ENCODE data around the gene TGM1. TPM values are rescaled to one million over a fixed set of nuclear protein-coding genes. Genes with fewer than 3 reads are reported as not detected.
"Not testable (repeated sequence)": the region's sequence is repeated elsewhere in the genome, so short reads cannot be mapped to it uniquely, and the experiment has no call there.

TGM1 gene
- total RNA-seq, 1 experiment from 2014 or later: 2.9 TPM

GRCh38 chr14:24246765-24247212 lies 16.2 kb downstream of the TGM1 start:
- Histone ChIP-seq H3K56ac (ENCODE audit: insufficient read length, low read depth, low read length) (no peak overlapping the region), H3T11ph (ENCODE audit: low read length) (no peak overlapping the region), H2AK5ac (ENCODE audit: insufficient read length, low read length) (no peak overlapping the region), H2BK12ac (ENCODE audit: insufficient read length, low read depth, low read length) (no peak overlapping the region), H3K9ac (ENCODE audit: extremely low read depth, insufficient read length, low read length) (no peak overlapping the region), H3K18ac (ENCODE audit: insufficient read length, low read depth, low read length) (no peak overlapping the region), H2BK20ac (ENCODE audit: low read depth, low read length, poor library complexity, severe bottlenecking) (no peak overlapping the region), H3K79me1 (ENCODE audit: insufficient read depth, low read depth, low read length, poor library complexity, severe bottlenecking) (no peaks in the 10 kb centered on the region), H2BK15ac (ENCODE audit: low read depth, low read length) (no peak overlapping the region), H3K4me1 (ENCODE audit: insufficient read depth, low read length) (no peaks in the 10 kb centered on the region), H3K79me2 (ENCODE audit: insufficient read depth, low read length) (no peaks in the 10 kb centered on the region), H2AFZ (ENCODE audit: low read length) (no peak overlapping the region), H3K14ac (ENCODE audit: insufficient read depth, low read length) (no peak overlapping the region), H3K4me2 (ENCODE audit: insufficient read depth, insufficient read length, low read length) (no peak overlapping the region), H3K23me2 (ENCODE audit: insufficient read length, low read depth, low read length, poor library complexity, severe bottlenecking) (peaks cover 3% of the 10 kb centered on the region), H4K91ac (ENCODE audit: insufficient read length, low read depth, low read length) (no peak overlapping the region), H4K20me1 (ENCODE audit: control insufficient read depth, insufficient read depth, insufficient read length) (no peaks in the 10 kb centered on the region), H4K8ac (replicated peaks; ENCODE audit: insufficient read length, low read depth, low read length) (no peak overlapping the region), H3K4ac (ENCODE audit: low read depth, low read length) (no peak overlapping the region), H3K27ac (ENCODE audit: insufficient read length, low read depth, low read length) (no peak overlapping the region), H3K23ac (ENCODE audit: insufficient read length, low read depth, low read length) (no peak overlapping the region), H2BK5ac (ENCODE audit: insufficient read length, low read length) (no peak overlapping the region), H2BK120ac (ENCODE audit: low read depth, low read length, poor library complexity, severe bottlenecking) (no peak overlapping the region), H3K27me3 (ENCODE audit: insufficient read depth, low read length) (no peaks in the 10 kb centered on the region), H4K5ac (ENCODE audit: insufficient read length, low read depth, low read length) (no peak overlapping the region), H3K9me3 (ENCODE audit: control insufficient read depth, low read depth, low read length) (no peaks in the 10 kb centered on the region)
- peaks cover 8% of the 10 kb centered on the region; the same call in 1 of the 2 replicates for H3K27me3 Mint-ChIP-seq (ENCODE audit: low read depth)
- TF ChIP-seq CTCF (conservative IDR thresholded peaks at IDR 0.05): no peak
- H3K27ac Mint-ChIP-seq: no peak overlapping the region; a peak in 1 of 7 replicates
- H3K36me3 Mint-ChIP-seq (ENCODE audit: insufficient read depth in 1 of 3, low read depth in 3 of 3): no peaks in the 10 kb centered on the region; a peak in 2 of 7 replicates
- no peak overlapping the region for H3K4me3 Mint-ChIP-seq
- H3K9me3 Mint-ChIP-seq: no peaks in the 10 kb centered on the region
- DNase-seq: no peak
- WGBS (ENCODE audit: extremely low coverage, insufficient read length, low lambda C conversion rate): no CpG with 5 or more reads among the region's 3 CpGs
- peaks cover 9% of the 10 kb centered on the region in 2 experiments for H3K4me1 Mint-ChIP-seq

- not testable (repeated sequence) for H3K27me3 ChIP-seq (ENCODE audit: insufficient read depth, low read length); H4K8ac ChIP-seq (replicated peaks; ENCODE audit: insufficient read length, low read depth, low read length); H3K18ac ChIP-seq (ENCODE audit: insufficient read length, low read depth, low read length); H3K23me2 ChIP-seq (ENCODE audit: insufficient read length, low read depth, low read length, poor library complexity, severe bottlenecking); H2AFZ ChIP-seq (ENCODE audit: low read length); H3K14ac ChIP-seq (ENCODE audit: insufficient read depth, low read length); H4K91ac ChIP-seq (ENCODE audit: insufficient read length, low read depth, low read length); H3K36me3 Mint-ChIP-seq (ENCODE audit: insufficient read depth in 1 of 3, low read depth in 3 of 3); H3K4ac ChIP-seq (ENCODE audit: low read depth, low read length); H3K23ac ChIP-seq (ENCODE audit: insufficient read length, low read depth, low read length); H4K20me1 ChIP-seq (ENCODE audit: control insufficient read depth, insufficient read depth, insufficient read length); DNase-seq; H2BK5ac ChIP-seq (ENCODE audit: insufficient read length, low read length); H3K56ac ChIP-seq (ENCODE audit: insufficient read length, low read depth, low read length); H3K4me3 Mint-ChIP-seq; H3K9me3 Mint-ChIP-seq; H3K27me3 Mint-ChIP-seq (ENCODE audit: low read depth); H2BK120ac ChIP-seq (ENCODE audit: low read depth, low read length, poor library complexity, severe bottlenecking); H2BK20ac ChIP-seq (ENCODE audit: low read depth, low read length, poor library complexity, severe bottlenecking); H4K5ac ChIP-seq (ENCODE audit: insufficient read length, low read depth, low read length); H3K79me1 ChIP-seq (ENCODE audit: insufficient read depth, low read depth, low read length, poor library complexity, severe bottlenecking); H3K9ac ChIP-seq (ENCODE audit: extremely low read depth, insufficient read length, low read length); H3K4me2 ChIP-seq (ENCODE audit: insufficient read depth, insufficient read length, low read length); H3K9me3 ChIP-seq (ENCODE audit: control insufficient read depth, low read depth, low read length); H2BK12ac ChIP-seq (ENCODE audit: insufficient read length, low read depth, low read length); H3K79me2 ChIP-seq (ENCODE audit: insufficient read depth, low read length); H2BK15ac ChIP-seq (ENCODE audit: low read depth, low read length); H3T11ph ChIP-seq (ENCODE audit: low read length); H2AK5ac ChIP-seq (ENCODE audit: insufficient read length, low read length); H3K4me1 ChIP-seq (ENCODE audit: insufficient read depth, low read length); H3K27ac ChIP-seq (ENCODE audit: insufficient read length, low read depth, low read length); H3K27ac Mint-ChIP-seq
- peaks cover 11 to 12% of the 10 kb centered on the region in 2 experiments for H3K4me1 Mint-ChIP-seq
- WGBS (ENCODE audit: extremely low coverage, insufficient read length, low lambda C conversion rate): no CpG with 5 or more reads among the region's 11 CpGs
Measured at GRCh38 chr14:24245350-24245749, 17.6 kb downstream of the TGM1 start.
